ENCODE results near the gene SAMD9. TPM values are rescaled to one million over a fixed set of nuclear protein-coding genes. Genes with fewer than 3 reads are reported as not detected.

Gene SAMD9
- total and polyA plus RNA-seq, 2 experiments from 2014 or later: 0.17 TPM; not detected in 1

- no peak for DNase-seq (ENCODE audit: low spot score)
- Histone ChIP-seq H3K4me1 (ENCODE audit: insufficient read depth) (no peaks in the 10 kb centered on the region), H3F3A (replicated peaks; ENCODE audit: low read depth) (no peaks in the 10 kb centered on the region), H3K27me3 (ENCODE audit: insufficient read depth) (no peaks in the 10 kb centered on the region), H3K36me3 (ENCODE audit: insufficient read depth) (no peaks in the 10 kb centered on the region), H3K4me3 (no peak overlapping the region), H2AFZ (no peak overlapping the region), H3K4me2 (no peak overlapping the region), H3K27ac (ENCODE audit: low read depth) (no peak overlapping the region), H3K79me2 (replicated peaks; ENCODE audit: insufficient read depth) (no peaks in the 10 kb centered on the region), H3K9me2 (ENCODE audit: insufficient read depth) (no peaks in the 10 kb centered on the region; the same call in none of the 2 replicates), H4K20me1 (replicated peaks; ENCODE audit: insufficient read depth) (no peaks in the 10 kb centered on the region)
- Mint-ChIP-seq H3K4me3 (no peak overlapping the region), H3K4me1 (no peaks in the 10 kb centered on the region; the same call in 2 of the 3 replicates), H3K9me3 (peaks cover 12% of the 10 kb centered on the region), H3K27me3 (ENCODE audit: insufficient read depth, low read depth, poor library complexity) (peaks cover 2% of the 10 kb centered on the region), H3K36me3 (ENCODE audit: low read depth) (no peaks in the 10 kb centered on the region), H3K27ac (no peak overlapping the region)
- no peak for TF ChIP-seq EZH2 (IDR thresholded peaks at IDR 0.05; ENCODE audit: low read depth, unreplicated experiment)
- TF ChIP-seq CREB1 (CRISPR knock-in tag; IDR thresholded peaks at IDR 0.05; ENCODE audit: low read depth): no peak
- no peak for TF ChIP-seq EZH2phosphoT487 (IDR thresholded peaks at IDR 0.05; ENCODE audit: unreplicated experiment)
- TF ChIP-seq REST (IDR thresholded peaks at IDR 0.05; ENCODE audit: unreplicated experiment): no peak
- TF ChIP-seq JUNB (IDR thresholded peaks at IDR 0.05; ENCODE audit: unreplicated experiment): no peak
- TF ChIP-seq POLR2AphosphoS5 (IDR thresholded peaks at IDR 0.05; ENCODE audit: low read depth): no peak
- TF ChIP-seq CTCF (conservative IDR thresholded peaks at IDR 0.05; ENCODE audit: low read depth in 2 of 2): no peak
- no peak for TF ChIP-seq ZNF114 (CRISPR knock-in tag; IDR thresholded peaks at IDR 0.05)
- no peak for TF ChIP-seq STAT1 (IDR thresholded peaks at IDR 0.05; ENCODE audit: unreplicated experiment)
- TF ChIP-seq ZNF462 (CRISPR knock-in tag; IDR thresholded peaks at IDR 0.05): no peak
- TF ChIP-seq NANOG (IDR thresholded peaks at IDR 0.05; ENCODE audit: borderline replicate concordance): no peak
- no peak for TF ChIP-seq ETS1 (IDR thresholded peaks at IDR 0.05)
- ATAC-seq: no peak
Measured at GRCh38 chr7:93115796-93116195, 2.0 kb downstream of the SAMD9 start.
